Thoracic aorta endothelial cell (primary cell): ENCODE results near the gene GOLGB1. TPM values are rescaled to one million over a fixed set of nuclear protein-coding genes. Genes with fewer than 3 reads are reported as not detected.

Experiments
- small RNA-seq: library from RNA; depleted of rRNA; stranded (forward); fragments of <200 nt; gene quantifications from one replicate; pipeline ENCODE3, GENCODE V24; 2012
- total RNA-seq: library from RNA; depleted of rRNA; stranded (reverse); fragments of >200 nt; gene quantifications from 2 replicates; pipeline ENCODE4 v1.2.3, GENCODE V29; 2012

Gene GOLGB1
- total RNA-seq = 61.4 and 64.9 TPM in 2 replicates

DNA sequence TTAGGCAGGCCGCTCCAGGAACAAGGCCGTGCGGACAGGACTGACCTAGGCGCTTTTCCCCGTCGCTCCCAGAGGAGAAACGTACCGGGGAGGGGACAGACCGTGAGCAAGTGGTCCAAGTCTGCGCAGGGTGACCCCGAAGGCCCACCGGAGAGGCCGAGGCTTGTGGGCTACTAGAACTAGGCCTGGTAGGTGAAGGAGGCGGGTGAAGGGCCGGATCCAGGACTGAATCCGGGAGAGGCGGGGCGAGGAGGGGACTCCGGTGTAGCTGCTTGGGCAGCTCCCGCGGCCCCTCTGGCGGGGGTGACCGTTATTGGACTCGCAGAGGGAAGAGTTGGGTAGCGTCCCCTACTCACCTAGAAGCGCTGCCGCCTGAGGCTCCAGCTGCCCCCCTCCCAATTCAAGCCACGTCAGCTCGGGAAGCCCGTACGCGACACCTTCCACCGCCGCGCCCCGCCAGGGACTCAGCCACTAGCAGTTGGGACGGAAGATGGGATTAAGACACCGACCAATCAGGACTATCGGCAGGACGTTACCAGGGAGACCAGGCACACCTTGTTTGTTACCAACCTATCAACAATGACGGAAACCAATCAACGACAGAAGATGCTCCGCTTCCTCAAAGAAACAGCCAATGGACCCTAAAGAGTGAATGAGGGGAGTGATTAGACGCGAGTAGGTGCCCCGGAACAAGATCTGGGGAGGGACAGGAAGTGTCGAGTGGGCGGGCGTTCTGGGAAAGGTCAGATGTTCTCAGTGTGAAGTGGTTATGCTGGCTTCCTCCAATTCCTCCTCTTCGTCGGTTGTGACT, at the start of gene GOLGB1:
Gene GOLGB1, minus strand, starts transcription at position 466 of the 811 bp plus-strand sequence. CDS start 18,770 bp downstream, outside the sequence.

GRCh38 chr3:121660356-121661171, 89.0 kb downstream of the GOLGB1 start, which contains the start of gene HCLS1:
Gene HCLS1, minus strand, starts transcription at chr3:121660903. Its CDS starts 2,556 bp downstream, at chr3:121658347.

Small RNA genes within 50 kb of the gene (small RNA-seq; reads per million reads assigned to genes)
- gene RNU4-62P = not detected

Other genes starting within 250 kb of the GOLGB1 start
- gene POLQ, start 203.8 kb downstream of the GOLGB1 start, total RNA-seq = 15.7 and 20.5 TPM in 2 replicates
- not detected in 2 replicates for gene ARGFX, start 181.8 kb downstream of the GOLGB1 start, total RNA-seq
- not detected in 2 replicates for gene FBXO40, start 156.4 kb downstream of the GOLGB1 start, total RNA-seq
- gene HCLS1, start 88.8 kb downstream of the GOLGB1 start, total RNA-seq = 43.8 and 55.7 TPM in 2 replicates
- gene IQCB1, start 85.3 kb upstream of the GOLGB1 start, total RNA-seq = 21.9 and 27.7 TPM in 2 replicates
- 1.4 and 2.9 TPM in 2 replicates for gene EAF2, start 85.5 kb upstream of the GOLGB1 start, total RNA-seq
- under 0.01 and 0.36 TPM in 2 replicates for gene SLC15A2, start 144.7 kb upstream of the GOLGB1 start, total RNA-seq